Vagina (tissue), 2 donors: ENCODE data around the gene APOL1.

ENCODE experiments used
- CTCF ChIP-seq, 3 experiments: fragments of 450-650 bp in 2 of 3; fragments of 200-600 bp in 1 of 3; sonication (generic) in 1 of 3; IDR thresholded peaks; one replicate each; pipeline ENCODE4 v1.5.1; 2017 to 2019; ENCODE audit warnings: antibody characterized with exemption in 3 of 3, mild to moderate bottlenecking in 2 of 3, moderate library complexity in 2 of 3
- POLR2A ChIP-seq, 2 donors: fragments of 450-650 bp; IDR thresholded peaks; one replicate each; pipeline ENCODE4 v1.6.1; 2017; ENCODE audit warnings: antibody characterized with exemption in 2 of 2, mild to moderate bottlenecking in 2 of 2, moderate library complexity in 2 of 2

DNA sequence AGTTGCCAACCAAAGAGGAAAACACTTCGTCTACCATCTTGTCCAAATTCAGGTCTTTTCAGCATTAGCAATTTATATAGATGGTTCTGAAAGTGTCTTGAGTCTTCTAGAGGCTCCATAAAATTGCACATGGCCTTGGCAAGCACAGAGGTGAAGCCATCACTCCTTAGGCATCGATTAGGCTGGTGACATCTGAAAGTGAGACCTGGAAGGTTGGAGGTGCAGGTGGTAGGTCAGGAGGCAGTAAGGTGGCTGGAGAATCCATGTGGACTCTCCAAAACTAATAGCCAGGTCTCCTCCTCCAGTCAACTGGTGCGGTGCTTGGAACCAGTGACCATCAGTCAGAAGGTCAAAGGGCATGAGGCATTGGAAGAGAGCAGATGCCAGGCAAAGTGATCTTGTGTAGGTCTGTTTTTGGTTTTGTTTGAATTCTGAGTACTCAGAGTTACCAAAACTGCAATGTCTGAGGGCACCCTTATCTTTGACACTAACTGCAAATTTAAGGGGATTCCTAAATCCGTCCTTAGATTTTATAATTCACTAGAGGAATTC, 7.1 kb upstream of the APOL1 start:
- TF ChIP-seq POLR2A (IDR thresholded peaks at IDR 0.05) (no peak), CTCF (IDR thresholded peaks at IDR 0.05) (no peak)
